Measurements from ENCODE around the gene SAP30BP.
A peak's percentile ranks its signal among the peaks of the same experiment; 100 is the strongest.

SAP30BP gene

DNA sequence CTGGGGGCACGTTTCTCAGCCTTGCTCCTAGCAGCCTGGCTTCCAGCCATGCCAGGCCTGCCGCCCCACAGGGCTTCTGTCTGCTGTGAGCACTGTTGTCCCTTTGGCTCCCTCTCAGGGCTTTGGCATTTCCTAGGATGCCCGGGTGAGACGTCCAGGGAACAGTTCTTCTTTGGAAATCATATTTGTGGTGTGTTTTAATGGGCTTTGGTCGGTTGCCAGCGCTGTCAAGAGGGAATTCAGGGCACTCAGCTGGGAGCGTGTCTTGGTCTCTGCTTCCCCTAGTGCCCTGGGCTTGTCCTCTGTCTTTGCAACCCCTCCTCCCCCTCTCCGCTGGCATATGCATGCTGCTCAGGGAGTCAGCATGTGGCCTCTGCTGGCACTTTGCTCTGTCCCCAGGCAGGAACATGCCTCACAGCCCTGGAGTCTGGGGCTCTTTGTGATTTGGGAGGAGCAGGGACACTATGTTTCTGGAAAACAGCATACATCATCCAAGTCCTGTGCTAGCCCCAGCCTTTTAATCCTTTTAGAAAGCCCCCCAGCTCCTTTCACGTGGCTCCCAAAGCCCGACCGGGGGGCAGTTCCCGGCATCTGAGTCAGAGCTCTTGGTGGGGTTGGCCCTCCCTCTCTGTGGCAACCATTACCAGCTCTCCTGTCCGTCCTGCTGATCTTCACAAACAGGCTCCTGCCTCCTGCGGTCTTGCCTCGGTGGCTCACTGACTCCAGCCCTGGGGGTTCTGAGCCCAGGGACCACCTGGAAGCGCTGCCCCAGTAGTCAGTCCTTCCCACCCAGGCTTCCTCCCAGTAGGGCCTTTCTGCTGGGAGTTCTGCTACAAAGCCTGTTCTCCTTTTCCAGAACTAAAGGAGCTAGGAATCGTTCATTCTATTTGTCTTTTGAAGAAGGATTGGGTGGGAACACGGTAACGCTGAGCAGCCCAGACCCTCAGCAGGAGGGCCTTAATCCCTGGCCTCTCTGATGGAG, 26.7 kb downstream of the SAP30BP start:
- peak; percentile 98 for DNase-seq (ENCODE audit: low read depth)
- H3K4me3 ChIP-seq (ENCODE audit: low read length) = no peak overlapping the region

DNA sequence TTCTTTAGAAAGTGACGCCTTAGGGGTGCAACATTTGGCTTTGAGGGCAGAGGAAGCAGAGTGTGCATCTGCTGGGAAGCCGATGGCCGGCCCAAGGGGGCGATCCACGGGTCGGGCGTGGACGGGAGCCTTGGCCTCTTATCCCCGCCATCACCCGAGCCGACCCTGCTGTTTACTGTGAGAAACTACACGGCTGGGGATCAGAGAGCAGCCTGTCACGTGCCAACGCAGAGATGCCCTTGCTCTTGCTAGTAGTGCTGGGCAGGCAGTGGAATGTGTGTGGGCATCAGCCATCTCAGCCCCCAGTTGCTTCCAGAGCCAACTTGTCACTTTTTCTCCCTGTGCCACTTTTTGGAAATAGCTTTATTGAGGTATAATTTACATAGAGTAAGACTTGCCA, 27.4 kb downstream of the SAP30BP start:
- no peak for DNase-seq (ENCODE audit: low read depth)
- TF ChIP-seq, protein P1, sequence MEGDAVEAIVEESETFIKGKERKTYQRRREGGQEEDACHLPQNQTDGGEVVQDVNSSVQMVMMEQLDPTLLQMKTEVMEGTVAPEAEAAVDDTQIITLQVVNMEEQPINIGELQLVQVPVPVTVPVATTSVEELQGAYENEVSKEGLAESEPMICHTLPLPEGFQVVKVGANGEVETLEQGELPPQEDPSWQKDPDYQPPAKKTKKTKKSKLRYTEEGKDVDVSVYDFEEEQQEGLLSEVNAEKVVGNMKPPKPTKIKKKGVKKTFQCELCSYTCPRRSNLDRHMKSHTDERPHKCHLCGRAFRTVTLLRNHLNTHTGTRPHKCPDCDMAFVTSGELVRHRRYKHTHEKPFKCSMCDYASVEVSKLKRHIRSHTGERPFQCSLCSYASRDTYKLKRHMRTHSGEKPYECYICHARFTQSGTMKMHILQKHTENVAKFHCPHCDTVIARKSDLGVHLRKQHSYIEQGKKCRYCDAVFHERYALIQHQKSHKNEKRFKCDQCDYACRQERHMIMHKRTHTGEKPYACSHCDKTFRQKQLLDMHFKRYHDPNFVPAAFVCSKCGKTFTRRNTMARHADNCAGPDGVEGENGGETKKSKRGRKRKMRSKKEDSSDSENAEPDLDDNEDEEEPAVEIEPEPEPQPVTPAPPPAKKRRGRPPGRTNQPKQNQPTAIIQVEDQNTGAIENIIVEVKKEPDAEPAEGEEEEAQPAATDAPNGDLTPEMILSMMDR (conservative IDR thresholded peaks at IDR 0.05; ENCODE audit: low read length) = no peak
- no peak overlapping the region for H3K4me3 ChIP-seq (ENCODE audit: low read length)

More for the DNA sequence above, 26.7 kb downstream of the SAP30BP start:
- TF ChIP-seq, protein P1 (conservative IDR thresholded peaks at IDR 0.05; ENCODE audit: low read length) = peak; percentile 49

DNA sequence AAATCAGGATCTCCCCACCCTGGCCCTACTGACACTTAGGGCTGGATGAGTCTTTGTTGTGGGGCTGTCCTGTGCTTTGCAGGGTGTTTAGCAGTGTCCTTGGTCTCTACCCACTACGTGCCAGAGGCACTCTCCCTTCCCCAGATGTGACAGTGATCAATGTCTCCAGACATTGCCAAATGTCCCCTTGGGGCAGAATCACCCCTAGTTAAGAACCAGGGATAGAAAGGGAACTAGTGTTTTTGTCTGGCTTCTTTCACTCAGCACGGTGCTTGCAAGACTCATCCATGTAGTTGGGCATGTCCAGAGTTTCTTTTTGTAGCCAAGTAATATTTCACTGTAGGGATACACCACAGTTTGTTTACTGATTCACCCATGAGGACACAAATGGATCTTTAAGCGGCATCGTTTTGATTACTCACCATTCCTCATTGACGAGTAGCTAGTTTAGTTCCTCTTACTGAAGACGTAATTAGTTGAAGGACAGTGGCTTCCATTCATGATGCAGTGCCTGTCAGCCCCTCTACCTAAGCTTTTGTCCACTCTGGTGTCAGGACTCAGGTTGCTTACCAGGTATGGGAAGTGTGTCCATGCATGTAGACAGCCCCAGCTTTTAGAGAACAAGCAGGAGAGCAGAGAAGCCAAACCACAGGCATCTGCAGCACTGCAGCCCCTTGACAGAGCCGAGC, 28.1 kb downstream of the SAP30BP start:
- no peak overlapping the region for H3K4me3 ChIP-seq (ENCODE audit: low read length)
- TF ChIP-seq, protein P1 (conservative IDR thresholded peaks at IDR 0.05; ENCODE audit: low read length) = no peak
- peak; percentile 81 for DNase-seq (ENCODE audit: low read depth)

DNA sequence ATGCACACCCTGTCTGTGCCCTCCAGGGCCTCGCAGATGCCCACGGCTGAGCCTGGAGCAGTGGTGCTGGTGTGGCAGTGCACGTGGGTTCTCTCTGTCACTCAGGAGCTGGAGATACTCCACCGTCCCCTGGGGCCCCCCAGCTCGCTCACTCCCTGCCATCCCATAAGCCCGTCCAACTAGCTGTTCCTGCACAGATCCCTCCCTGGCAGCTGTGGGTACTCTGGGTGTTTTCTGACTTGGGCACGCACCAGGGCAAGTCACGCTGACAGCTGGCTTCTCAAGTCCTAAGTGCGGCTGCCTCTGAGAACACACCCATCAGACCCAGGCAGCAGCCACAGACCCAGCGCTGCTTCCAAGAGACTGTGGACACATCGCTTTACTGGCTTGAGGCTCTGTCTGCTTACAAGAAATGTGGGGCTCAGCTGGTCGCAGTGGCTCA, 28.7 kb downstream of the SAP30BP start:
- peak; percentile 49 for DNase-seq (ENCODE audit: low read depth)
- H3K4me3 ChIP-seq (ENCODE audit: low read length) = no peak overlapping the region
- TF ChIP-seq, protein P1 (conservative IDR thresholded peaks at IDR 0.05; ENCODE audit: low read length) = no peak

DNA sequence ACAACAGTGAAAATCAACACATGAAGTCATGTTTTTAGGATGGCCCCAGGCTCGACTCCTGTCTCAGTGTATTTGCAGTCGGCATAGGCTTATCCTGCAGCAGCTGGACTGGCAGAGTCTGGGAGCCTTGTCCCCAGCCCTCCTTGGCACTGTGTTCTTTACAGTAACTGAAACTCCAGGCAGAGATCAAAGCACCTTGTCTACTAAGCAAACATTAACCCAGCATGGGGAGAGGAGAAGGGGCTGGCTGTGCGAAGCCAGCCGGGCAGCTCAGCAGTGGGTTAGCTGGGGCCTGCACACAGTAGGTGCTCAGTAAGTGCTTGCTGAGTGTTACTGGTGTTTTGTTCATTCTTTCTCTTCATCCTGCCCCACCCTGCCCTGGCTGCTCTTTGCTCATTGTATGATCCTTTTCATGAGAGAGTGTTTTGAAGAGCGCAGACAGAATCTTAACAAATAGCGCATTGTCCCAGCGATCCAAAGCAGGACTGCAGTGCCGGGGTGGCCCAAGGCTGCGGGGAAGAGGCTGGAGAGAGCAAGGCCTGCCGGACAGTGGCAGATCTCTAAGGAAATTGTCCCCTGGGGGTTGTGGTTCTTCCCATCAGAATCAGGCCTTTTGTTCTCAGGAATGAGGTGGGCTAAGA, 30.6 kb downstream of the SAP30BP start:
- DNase-seq (ENCODE audit: low read depth) = no peak
- TF ChIP-seq, protein P1 (conservative IDR thresholded peaks at IDR 0.05; ENCODE audit: low read length) = no peak
- no peak overlapping the region for H3K4me3 ChIP-seq (ENCODE audit: low read length)

DNA sequence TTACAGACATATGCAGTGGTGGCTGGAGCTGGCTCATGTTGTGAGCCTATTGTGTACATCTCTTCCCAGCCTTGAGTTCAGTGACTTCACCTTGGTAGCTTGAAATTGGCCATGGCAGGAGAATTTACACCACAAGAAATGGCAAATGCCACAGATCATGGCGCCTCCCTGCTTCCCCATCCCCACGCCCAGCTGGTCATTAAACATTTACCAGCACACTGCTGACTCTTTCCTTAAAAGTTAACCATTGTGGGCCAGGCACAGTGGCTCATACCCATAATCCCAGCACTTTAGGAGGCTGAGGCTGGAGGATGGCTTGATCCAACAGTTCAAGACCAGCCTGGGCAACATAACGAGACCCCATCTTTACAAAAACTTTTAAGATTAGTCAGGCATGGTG, 31.5 kb downstream of the SAP30BP start:
- TF ChIP-seq, protein P1 (conservative IDR thresholded peaks at IDR 0.05; ENCODE audit: low read length) = no peak
- no peak overlapping the region for H3K4me3 ChIP-seq (ENCODE audit: low read length)
- no peak for DNase-seq (ENCODE audit: low read depth)

Data from AG10803 (cell line).